NB4 (cell line): ENCODE measurements around the gene KCNA4.

Source experiments
- CTCF ChIP-seq: IDR thresholded peaks from one replicate; pipeline ENCODE4 v1.5.1; 2012; ENCODE audit warnings: low read depth, low read length
- MAX ChIP-seq: IDR thresholded peaks from 2 replicates; pipeline ENCODE4 v1.6.1; 2011; ENCODE audit warnings: low read depth, low read length
- MYC ChIP-seq: IDR thresholded peaks from 2 replicates; pipeline ENCODE4 v1.6.1; 2011; ENCODE audit warnings: low read depth, low read length
- POLR2A ChIP-seq: IDR thresholded peaks from 2 replicates; pipeline ENCODE4 v1.6.1; 2011; ENCODE audit warnings: mild to moderate bottlenecking; ENCODE audit not compliant: insufficient read length; ENCODE audit errors: extremely low read depth

- no peak for TF ChIP-seq CTCF
- TF ChIP-seq POLR2A: no peak
- no peak for TF ChIP-seq MAX
- TF ChIP-seq MYC: no peak
These were observed 6.2 kb upstream of the KCNA4 start for GRCh38 chr11:30023074-30023473.
